ENCODE data around the gene NEU2. TPM values are rescaled to one million over a fixed set of nuclear protein-coding genes. Genes with fewer than 3 reads are reported as not detected.

NEU2 gene
- total RNA-seq, 1 donor, result not detected

GRCh38 chr2:233065954-233066470 is 33.5 kb downstream of the NEU2 start:
- no peak for DNase-seq (ENCODE audit: low read depth)
- no peak for TF ChIP-seq CTCF (IDR thresholded peaks at IDR 0.05; ENCODE audit: insufficient read depth, low read depth, low read length)
- H3K4me3 ChIP-seq (ENCODE audit: low read depth, low read length), result no peak overlapping the region

- no peak for TF ChIP-seq CTCF (IDR thresholded peaks at IDR 0.05; ENCODE audit: insufficient read depth, low read depth, low read length)
- no peak for DNase-seq (ENCODE audit: low read depth)
- H3K4me3 ChIP-seq (ENCODE audit: low read depth, low read length), result no peak overlapping the region
These were observed 36.4 kb downstream of the NEU2 start for GRCh38 chr2:233068762-233069418.

GRCh38 chr2:233072838-233073237 is 40.4 kb downstream of the NEU2 start:
- TF ChIP-seq CTCF (IDR thresholded peaks at IDR 0.05; ENCODE audit: insufficient read depth, low read depth, low read length), result no peak
- no peak for DNase-seq (ENCODE audit: low read depth)
- no peak overlapping the region for H3K4me3 ChIP-seq (ENCODE audit: low read depth, low read length)

- no peak for TF ChIP-seq CTCF (IDR thresholded peaks at IDR 0.05; ENCODE audit: insufficient read depth, low read depth, low read length)
- no peak for DNase-seq (ENCODE audit: low read depth)
- H3K4me3 ChIP-seq (ENCODE audit: low read depth, low read length), result no peak overlapping the region
These were observed 41.6 kb downstream of the NEU2 start for GRCh38 chr2:233074106-233074505.

GRCh38 chr2:233075141-233075965 is 42.9 kb downstream of the NEU2 start:
- no peak for DNase-seq (ENCODE audit: low read depth)
- TF ChIP-seq CTCF (IDR thresholded peaks at IDR 0.05; ENCODE audit: insufficient read depth, low read depth, low read length), result no peak
- no peak overlapping the region for H3K4me3 ChIP-seq (ENCODE audit: low read depth, low read length)

- no peak for TF ChIP-seq CTCF (IDR thresholded peaks at IDR 0.05; ENCODE audit: insufficient read depth, low read depth, low read length)
- DNase-seq (ENCODE audit: low read depth), result no peak
- no peak overlapping the region for H3K4me3 ChIP-seq (ENCODE audit: low read depth, low read length)
These were observed 43.5 kb downstream of the NEU2 start for GRCh38 chr2:233075966-233076339.

Data from fibroblast of villous mesenchyme (primary cell).